Activated CD8-positive, alpha-beta memory T cell treated with anti-CD3 and anti-CD28 coated beads, Interleukin-2, amount 50 U/mL, for 1 hour (primary cell): ENCODE measurements around the gene ADCY9.

ENCODE experiments used
- DNase-seq: peaks from one replicate; pipeline ENCODE4 v3.0.0-alpha.2; 2020; ENCODE audit errors: extremely low read depth

The ADCY9 gene

GRCh38 chr16:4032768-4033167, 83.5 kb downstream of the ADCY9 start:
- no peak for DNase-seq

DNA sequence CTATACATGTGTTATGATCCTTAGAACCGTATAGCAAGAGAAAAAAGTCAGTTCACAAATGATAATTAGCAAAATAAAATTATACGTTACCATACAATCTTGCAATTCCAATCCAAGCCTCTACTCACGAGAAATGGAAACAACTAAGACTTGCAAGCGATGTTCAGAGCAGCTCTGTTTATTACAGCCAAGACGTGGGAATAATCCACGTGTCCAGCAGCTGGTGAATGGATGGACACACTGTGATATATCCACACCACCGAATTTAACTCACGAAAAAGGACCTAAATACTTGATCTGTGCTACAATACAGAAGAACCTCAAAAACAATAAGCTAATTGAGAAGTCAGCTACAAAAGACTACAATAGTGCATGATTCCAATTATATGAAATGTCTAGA, 88.1 kb downstream of the ADCY9 start:
- DNase-seq, result no peak

DNA sequence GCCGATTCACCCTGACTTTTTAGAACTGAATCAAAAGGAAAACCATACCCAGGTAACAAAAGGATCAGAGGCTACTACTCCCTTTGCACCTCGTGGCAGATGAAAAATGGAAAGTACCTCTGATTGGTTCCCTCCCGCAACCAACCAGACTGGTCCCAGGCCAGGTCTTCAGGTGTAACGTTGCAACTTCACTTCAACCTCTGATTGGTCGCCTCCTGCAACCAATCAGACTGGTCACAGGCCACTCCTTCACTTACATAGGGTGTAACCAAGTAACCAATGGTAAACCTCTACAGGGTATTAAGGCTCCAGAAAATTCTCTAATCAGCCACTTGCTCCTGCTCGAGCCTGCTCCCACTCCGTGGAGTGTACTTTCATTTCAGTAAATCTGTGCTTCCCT, 89.4 kb downstream of the ADCY9 start:
- DNase-seq, result no peak

DNA sequence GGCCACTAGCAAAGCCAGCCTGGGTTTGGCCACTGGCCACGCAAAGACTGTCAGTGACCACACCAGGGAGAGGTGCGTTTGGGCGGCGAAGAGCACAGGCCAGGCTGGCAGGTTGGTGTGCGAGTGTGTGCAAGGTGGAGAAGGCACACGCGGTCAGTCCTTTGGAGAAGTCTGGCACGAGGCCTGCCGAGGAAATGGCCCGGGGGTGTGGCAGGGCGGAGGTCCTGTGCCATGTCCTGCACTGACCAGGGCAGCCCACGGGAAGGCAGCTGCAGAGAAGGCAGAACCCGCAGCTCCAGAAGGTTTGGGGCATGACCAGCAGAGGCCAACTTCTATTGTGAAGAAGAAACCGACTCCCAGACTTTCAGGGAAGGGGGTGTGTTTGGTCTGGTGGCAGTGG, 90.8 kb downstream of the ADCY9 start:
- no peak for DNase-seq

DNA sequence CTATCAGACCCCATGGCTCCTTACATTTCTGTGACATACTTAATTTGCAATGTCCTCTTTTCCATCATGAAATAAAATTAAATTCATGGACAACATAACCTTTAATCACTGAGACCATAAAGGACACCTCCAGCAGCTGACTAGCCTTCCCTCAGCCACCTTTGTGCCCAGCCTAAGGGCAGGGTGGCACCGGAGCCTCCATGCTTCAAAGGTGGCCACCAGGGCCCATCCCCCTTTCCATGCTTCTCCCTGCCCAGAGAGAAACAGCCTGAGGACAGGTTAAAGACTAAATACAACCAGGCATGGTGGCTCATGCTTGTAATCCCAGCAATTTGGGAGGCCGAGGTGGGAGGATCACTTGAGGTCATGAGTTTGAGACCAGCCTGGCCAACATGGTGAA, 94.3 kb downstream of the ADCY9 start:
- DNase-seq, result no peak

DNA sequence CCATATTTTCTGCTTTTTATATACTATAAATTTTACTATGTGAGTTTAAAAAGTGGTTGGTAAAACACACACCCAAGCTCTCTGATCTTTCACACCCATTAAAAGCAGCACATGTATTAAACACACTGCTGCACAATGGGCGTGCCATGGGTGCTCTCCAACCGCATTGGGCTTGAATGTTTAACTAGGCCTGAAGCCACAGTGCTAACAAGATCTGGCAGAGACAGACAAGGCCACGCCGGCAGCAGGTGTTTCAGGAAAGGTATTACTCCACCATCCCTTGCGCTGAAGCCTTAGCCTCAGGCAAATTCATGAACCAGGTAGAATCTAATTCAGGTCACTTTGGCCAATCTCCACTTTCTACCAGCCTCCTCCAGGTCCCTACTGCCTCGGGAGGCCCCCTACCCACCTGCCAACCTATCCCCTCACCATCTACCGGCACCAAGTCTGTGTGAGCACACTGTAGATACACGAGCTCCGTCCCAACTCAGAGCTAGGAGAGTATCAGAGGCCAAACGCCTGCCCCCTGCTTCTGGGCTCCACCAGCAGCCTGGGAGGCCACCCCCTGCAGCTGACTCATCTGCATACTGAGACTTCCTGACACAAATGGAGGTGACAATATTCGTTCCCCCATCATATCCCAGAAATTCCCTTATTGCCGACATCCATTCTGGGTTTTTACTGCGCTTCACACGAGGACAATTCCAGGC, 95.0 kb downstream of the ADCY9 start:
- DNase-seq, result no peak

DNA sequence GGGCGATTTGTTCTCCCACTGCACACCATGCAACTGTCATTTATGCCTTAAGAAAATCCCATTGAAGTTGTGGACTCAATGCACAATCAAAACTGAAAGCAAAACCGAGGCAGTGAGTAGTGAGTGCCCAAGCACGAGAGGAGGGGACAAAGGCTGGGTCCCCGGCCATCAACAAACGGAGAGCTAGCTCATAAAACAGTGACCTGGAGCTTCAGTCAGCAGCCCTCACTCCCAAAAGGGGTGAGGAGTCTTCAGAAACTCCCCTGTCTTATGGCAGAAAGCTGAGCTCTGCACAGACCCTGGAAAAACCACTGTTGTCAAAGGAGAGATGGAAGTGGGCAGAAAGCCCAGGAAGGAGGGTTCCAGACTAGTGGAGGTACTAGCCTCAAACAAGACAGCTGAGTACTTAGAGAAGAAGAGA, 96.9 kb downstream of the ADCY9 start:
- DNase-seq, result no peak

- DNase-seq, result no peak
Observed at GRCh38 chr16:4018391-4018790, 97.9 kb downstream of the ADCY9 start.

DNA sequence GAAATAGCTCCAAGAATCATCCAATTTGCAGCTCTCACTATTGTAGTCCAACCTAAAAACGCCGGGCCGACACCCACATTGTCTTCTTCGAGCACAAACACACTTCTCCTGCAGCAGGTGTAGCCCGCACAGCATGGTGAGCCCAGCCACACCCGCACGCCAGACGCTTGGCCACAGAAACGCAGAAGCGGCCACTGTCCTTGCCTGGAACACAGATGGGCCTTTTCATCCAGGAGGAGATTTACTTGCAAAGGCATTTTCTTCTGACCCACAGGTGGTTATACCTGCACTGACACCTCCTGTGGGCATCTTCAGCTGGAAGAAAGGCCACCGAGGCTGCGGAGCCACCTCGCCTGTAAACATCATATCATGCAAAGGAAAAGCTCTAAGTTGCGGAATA, 98.4 kb downstream of the ADCY9 start:
- DNase-seq, result no peak

DNA sequence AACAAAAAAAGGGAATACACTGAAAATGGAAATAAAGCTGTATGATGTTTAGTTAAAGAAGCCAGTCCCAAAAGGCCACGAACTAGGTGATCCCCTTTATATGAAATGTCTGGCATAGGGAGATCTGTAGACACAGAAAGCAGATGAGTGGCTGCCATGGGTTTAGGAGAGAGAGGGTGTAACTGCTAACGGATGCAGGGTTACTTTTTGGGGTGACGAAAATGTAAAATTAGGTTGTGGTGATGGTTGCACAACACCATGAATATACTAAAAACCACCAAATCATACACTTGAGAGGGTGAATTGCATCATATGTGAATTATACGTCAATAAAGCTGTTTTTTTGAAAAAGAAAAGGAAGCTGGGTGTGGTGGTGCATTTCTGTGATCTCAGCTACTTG, 99.6 kb downstream of the ADCY9 start:
- DNase-seq, result no peak

DNA sequence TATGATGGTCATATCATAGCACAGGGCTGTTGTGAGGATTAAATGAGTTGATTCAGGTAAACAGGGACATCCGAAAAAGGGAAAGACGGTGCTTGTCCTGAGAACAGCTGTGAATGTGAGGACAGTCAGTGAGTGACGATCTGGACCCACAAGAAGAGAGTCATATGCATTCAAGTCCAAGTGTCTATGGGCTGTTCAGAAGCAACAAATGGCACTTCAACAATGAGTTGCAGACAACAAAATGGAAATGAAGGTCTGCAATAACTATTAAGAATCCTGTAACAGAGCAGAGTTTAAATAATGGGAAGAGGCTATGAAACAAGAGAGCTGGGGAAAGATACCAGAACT, 100.3 kb downstream of the ADCY9 start:
- DNase-seq, result no peak

DNA sequence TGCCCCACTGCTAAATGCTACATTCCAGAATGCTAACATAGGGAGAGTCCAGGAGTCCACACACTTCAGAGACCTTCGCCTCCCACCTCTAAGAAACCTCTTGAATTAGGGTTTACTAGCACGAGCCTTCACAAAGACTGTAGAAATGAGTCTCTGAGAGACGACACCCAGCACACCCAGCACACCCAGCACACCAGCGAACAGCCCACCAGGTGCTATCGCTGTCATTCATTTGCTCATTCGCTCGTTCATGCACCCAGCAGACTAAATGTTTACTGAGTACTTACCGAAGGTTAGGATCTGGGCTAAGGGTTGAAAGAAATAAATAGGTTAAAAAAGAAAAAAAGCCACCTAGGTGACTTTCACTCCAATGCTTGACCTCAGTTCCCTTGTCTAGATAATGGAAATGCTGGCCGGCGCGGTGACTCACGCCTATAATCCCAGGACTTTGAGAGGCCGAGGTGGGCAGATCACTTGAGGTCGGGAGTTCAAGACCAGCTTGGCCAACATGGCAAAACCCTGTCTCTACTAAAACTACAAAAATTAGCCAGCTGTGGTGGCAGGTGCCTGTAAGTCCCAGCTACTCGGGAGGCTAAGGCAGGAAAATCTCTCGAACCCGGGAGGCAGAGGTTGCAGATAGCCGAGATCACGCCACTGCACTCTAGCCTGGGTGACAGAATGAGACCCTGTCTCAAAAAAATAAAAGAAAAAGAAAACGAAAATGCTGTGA, 100.8 kb downstream of the ADCY9 start:
- DNase-seq, result no peak

DNA sequence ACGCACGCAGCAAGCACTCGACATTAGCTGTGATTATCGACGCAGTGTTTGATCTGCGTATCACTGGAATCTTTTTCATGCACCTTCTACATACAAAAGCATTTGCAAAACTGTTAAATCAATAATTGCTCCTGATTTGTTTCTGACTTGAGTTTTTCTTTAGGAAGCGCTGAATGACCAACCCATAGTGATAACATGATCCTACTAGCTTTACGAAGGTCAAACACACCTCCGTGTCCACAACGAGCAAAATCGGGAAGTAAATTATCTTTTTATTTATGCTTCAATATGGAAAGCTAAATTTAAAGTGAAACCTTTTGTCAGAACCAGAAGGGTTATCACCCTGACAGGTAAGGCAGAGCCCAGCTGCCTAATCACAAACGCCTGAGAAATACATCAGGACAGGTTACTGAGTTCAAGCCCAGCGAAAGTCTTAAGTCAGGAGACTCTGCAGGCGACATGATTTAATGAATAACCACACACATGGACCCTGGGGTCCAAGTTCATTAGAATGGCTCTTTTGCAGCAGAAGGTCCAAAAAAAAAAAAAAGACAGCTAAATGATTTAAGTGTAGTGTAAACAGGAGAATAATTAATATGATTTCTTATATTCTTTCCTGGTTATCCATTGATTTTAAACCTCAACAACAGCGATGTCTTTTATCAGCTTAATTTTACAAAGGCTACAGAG, 104.2 kb downstream of the ADCY9 start:
- no peak for DNase-seq

GRCh38 chr16:4011225-4011939, 104.9 kb downstream of the ADCY9 start:
- no peak for DNase-seq

DNA sequence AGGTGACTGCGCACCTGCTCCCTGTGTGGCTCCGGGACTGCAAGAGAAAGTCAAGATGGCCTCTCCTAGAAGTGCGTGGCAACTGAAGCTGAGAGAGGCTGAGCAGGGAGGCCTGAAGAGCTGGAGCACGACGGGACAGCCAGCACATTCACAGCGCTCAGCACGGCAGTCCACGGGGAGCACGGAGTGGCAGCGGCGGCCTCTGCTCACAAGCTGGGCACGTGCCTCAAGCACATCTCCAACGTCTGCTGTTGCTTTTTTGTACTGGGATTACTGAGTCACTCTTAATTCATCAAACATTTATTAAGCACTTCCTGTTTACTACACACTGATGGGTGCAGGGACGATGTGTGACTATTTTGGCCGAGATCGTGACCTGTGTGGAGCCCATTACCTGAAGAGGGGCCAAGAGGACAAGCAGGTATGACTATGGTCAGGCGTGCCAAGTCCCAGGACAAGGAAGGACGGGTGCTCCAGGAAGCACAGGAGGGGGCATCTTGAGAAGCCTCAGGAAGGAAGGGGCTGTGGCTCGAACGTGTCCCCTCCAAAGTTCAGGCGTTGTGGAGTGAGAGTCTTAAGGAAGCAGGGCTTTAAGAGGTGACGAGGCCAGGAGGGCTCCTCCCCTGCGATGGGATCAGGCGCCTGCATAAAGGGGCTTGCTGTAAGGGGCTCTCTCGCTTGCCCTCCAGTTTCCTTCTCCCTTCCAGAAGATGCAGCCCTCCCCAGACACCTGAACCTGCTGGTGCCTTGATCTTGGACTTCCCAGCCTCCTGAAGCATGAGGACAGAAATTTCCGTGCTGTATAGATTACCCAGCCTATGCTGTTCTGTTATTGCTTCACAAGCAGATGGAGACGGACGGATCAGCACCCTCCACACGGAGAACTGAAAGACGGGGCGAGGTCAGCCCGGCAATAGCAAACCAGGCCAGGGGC, 105.8 kb downstream of the ADCY9 start:
- DNase-seq, result no peak

DNA sequence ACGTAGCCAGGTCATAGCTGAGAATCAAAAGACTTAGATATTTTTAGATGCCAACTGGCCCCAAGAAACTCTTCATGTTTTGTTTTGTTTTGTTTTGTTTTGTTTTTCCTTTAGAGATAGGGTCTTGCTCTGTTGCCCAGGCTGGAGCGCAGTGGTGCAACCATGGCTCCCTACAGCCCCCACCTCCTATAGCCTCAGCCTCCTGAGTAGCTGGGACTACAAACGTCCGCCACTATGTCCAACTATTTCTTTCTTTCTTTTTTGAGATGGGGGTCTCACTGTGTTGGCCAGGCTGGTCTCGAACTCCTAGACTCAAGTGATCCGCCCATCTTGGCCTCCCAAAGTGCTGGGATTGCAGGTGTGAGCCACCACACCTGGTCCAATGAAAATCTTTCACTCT, 107.1 kb downstream of the ADCY9 start:
- no peak for DNase-seq

- DNase-seq, result no peak
Observed at GRCh38 chr16:4008116-4008515, 108.1 kb downstream of the ADCY9 start.

GRCh38 chr16:4006397-4006999, 109.7 kb downstream of the ADCY9 start:
- no peak for DNase-seq

GRCh38 chr16:4005731-4006130, 110.5 kb downstream of the ADCY9 start:
- DNase-seq, result no peak

GRCh38 chr16:4005281-4005680, 111.0 kb downstream of the ADCY9 start:
- DNase-seq, result no peak

DNA sequence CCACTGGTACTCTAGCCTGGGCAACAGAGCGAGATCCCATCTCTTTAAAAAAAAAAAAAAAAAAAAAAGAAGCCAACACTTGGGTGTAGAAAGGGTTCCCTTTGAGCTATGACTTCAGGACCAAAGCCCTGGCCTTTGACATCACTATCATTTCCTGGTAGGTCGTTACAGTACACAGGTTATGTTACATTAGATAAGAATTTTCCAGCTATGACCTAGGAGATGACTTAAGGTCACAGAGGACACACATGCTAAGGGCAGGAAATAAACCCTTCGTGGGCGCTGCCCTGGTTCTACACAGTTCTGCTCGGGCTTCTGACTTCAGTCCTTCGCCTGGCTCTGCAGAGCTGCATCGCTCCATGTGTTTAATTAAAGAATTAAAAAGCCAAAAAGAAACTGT, 112.0 kb downstream of the ADCY9 start:
- no peak for DNase-seq
